ENCODE results near the gene LANCL2.
"Not testable (repeated sequence)": the region's sequence is repeated elsewhere in the genome, so short reads cannot be mapped to it uniquely, and the experiment has no call there.

LANCL2 gene

DNA sequence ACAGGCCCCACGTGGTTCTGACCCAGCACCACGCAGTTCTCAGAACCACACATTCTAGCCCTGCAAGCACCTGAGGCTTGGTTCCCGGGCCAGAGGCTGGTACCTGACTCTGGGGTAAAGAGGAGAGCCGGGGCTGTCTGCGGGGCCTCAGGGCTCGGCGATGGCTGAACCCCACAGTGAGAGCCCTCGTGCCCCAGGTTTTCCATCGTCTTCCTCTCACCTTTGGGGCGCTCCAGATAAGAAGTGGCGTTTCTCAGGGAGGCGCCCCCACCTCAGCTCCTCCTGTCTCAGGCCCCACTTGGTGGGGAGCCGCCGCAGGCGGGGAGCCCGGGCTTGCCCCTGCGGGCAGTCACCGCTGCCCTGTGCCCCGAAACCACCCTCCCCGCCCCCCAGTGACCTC is 2.2 kb upstream of the LANCL2 start:
- DNase-seq (ENCODE audit: low read depth in 3 of 3) = no peak

DNA sequence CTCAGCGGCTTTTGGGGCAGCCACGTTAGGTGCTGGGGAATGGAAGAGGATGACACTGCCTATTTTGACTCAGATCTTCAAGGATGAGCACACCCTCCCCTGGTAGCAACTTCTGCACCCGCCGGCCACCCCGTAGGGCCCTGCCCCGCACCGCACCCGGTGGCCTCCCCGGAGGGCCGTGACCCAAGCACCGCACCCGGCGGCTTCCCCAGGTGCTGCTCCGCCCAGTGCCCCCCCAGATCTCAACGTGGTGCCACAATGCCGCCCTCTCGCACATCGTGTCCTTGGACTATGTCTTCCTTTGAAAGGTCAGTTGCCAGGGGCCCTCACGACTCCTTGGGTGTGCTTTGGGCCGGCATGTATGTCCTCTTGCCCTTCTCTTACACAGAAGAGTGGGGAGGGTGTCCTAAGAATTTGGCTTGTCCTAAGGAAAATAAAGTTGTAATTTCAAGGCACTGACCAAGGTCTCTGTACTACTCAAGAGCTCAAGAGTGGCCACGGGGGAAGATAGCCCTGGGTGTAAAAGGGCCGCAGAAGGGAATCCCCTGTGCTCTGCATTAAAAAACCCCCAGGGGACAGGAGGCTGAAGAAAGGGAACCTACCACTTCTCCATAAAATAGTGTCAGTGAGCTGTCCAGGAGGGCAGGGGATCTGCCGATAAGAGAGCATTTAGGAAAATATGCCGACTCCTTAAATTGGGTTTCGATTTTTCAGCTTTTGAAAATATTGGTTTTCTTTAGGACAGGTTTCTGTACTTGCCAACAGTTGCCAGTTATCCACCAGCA is 1.6 kb upstream of the LANCL2 start:
- no peak for DNase-seq (ENCODE audit: low read depth in 3 of 3)

- peak; percentile 84 to 91 (median 89) for DNase-seq (ENCODE audit: low read depth in 3 of 3)
These were observed 731 bp downstream of the LANCL2 start for GRCh38 chr7:55365675-55366460.

- DNase-seq (ENCODE audit: low read depth in 3 of 3) = peak in 1 of 3 experiments; percentile 12
These were observed 1.4 kb downstream of the LANCL2 start for GRCh38 chr7:55366461-55367070.

- no peak for DNase-seq (ENCODE audit: low read depth in 3 of 3)
These were observed 2.2 kb downstream of the LANCL2 start for GRCh38 chr7:55367283-55367840.

DNA sequence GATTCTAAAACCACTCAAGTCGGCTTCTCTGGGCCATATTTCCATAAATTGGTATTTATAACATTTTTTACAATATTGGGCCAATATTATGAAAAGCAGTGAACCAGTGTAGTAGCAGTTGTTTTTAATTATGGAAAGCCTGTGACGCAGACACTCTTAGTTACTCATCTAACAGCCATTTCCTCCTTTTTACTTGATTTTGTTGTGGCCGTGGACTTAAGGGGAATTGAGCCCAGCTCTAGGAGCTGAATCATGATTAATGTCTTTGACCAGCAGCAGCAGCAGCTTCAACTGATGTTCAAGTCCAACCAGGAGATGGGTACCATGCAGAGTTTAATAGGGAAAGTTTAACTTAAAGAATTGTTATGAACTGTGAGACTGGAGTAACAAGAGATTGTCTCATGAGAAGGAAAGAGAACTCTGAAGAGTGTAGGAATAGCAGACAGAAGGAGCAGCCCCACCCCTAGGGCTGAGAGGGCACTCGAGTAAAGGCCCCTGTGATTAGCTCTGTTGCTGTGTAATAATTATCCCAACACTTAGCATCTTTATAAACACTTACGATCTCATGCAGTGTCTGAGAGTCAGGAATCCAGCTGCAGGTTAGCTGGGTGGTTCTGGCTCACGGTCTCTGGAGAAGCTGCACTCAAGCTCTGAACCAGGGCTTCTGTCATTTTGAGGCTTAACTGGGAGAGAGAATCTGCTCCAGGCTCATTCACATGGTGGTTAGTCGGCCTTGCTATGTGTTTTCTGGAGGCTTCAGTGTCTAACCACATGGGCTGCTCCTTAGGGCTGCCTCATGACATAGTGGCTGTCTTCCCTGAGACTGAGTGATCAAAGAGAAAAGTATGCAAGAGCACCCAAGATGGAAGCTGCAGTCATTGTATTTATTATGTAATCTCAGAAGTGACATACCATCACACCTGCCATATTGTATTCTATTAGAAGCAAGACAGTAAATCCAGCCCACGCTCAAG is 4.6 kb downstream of the LANCL2 start:
- no peak for DNase-seq (ENCODE audit: low read depth in 3 of 3)

DNA sequence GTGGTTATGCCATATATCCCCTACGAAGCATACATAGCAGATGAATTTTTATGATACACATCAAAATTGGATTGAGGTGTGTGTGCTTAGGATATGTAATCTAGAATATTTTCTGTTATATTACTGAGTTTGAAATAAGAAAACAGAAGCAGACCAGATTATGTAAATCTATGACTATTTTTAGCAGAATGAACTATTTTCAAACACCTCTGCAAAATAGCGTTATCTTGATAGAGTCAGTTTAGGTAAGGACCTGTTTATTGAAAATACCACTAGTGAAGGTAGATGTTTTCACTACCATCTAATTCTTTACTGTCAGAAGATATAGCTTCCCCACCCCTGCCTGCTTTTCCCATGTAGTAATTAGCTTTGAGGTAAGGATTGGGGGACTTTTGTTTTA is 9.1 kb downstream of the LANCL2 start:
- no peak for DNase-seq (ENCODE audit: low read depth in 3 of 3)

- no peak for DNase-seq (ENCODE audit: low read depth in 3 of 3)
These were observed 10.1 kb downstream of the LANCL2 start for GRCh38 chr7:55375237-55375636.

- DNase-seq (ENCODE audit: low read depth in 3 of 3) = no peak
These were observed 12.2 kb downstream of the LANCL2 start for GRCh38 chr7:55377162-55377817.

DNA sequence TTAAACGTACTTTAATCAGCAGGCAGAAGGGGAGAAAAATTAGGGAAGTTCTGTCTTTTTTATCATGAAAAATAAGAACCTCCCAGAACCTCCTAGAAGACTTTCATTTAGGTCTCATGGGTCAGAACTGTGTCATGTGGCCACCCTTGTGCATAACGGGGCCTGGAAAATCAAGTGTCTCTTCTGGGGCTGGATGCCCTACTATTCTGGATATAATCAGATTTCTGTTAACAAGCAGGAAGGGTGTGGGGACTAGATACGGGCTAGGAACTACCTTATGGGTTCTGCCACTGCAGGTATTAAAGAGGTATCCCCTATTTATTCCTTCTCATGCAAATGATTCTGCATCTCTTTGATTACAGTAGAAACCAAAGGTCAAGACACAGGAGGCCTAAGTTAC is 14.1 kb downstream of the LANCL2 start:
- no peak for DNase-seq (ENCODE audit: low read depth in 3 of 3)

GRCh38 chr7:55381189-55381588 is 16.1 kb downstream of the LANCL2 start:
- no peak for DNase-seq (ENCODE audit: low read depth in 3 of 3)

- no peak for DNase-seq (ENCODE audit: low read depth in 3 of 3)
These were observed 16.6 kb downstream of the LANCL2 start for GRCh38 chr7:55381696-55382095.

- no peak for DNase-seq (ENCODE audit: low read depth in 3 of 3)
These were observed 17.1 kb downstream of the LANCL2 start for GRCh38 chr7:55382251-55382650.

DNA sequence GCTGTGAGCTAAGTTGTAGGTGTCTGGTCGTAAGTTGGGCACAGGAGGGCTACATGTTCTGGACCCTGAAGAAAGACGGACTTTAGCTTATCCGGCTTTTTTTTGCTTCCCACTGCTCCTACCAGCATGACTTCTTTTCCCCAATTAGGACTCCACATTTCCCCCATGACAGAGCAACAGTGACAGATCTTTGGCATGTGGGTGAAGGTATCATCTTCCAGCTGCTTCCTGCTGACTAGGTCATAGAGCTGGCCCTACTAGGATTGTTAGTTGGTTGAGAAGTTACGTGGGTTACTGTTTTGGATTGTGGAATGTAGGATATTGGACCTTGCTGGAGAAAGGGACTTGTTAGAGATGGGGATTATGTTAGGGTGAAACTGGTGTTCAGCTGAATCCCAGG is 21.4 kb downstream of the LANCL2 start:
- DNase-seq (ENCODE audit: low read depth in 3 of 3) = no peak

DNA sequence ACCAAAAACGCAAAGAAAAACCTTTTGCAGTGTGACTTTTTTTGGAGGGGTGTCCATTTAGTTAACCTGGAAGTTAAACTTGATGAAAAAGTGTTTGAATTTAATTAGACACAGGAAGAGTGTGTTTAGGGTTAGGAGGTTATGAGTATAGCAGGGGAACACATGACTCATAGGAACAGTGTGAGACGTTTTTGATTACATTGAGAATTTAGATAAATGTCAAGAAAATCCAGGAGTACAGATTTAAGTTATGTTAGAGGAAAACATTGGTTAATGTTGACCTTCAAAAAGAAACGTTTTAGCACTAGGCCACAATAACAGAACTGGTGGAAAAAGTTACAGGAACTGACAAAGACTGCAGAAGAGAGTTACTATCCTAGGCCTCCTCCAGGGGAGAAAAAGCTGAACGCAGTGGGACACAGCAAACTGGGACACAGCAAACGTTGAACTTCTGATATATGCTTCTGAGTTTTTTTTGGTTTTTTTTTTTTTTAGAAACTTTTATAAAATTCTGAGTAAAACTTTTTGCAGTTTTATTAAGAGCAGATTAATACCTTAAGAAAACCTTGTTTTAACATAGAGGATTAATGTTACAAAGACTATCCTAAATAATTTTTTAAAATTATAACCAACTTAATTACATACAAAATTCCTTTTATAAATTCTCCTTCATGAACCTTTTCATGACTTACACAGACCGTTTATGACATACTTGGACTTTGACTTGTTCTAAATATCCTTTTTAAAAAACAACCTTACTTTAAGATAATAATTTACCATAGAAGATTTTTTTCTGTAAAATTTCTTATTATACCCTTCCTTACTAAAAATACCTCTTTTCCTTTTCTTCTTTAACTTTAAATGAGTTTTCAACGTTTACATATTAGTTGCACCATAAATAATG is 22.2 kb downstream of the LANCL2 start:
- DNase-seq (ENCODE audit: low read depth in 3 of 3) = no peak

- DNase-seq (ENCODE audit: low read depth in 3 of 3) = no peak
These were observed 31.2 kb downstream of the LANCL2 start for GRCh38 chr7:55396233-55396785.

DNA sequence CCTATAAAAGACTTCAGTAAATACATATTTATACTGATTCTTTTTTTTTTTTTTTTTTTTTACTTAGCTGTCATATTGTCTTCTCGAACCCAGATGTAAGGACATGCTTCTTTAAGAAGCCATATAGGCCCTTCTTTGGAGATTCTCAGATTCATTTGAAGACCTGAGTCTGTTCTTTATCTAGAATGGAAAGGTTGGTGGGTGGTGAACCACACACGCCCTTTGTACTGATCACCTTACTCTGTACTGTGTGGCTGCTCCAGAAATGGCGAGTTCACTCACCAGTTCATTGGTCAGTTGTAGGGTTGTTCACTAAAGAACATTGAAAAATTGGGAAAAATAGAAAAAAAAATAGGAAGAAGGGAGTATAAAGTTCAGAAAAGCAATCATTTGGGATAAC is 32.5 kb downstream of the LANCL2 start:
- no peak for DNase-seq (ENCODE audit: low read depth in 3 of 3)

- DNase-seq (ENCODE audit: low read depth in 3 of 3) = no peak
These were observed 35.1 kb downstream of the LANCL2 start for GRCh38 chr7:55400191-55400590.

GRCh38 chr7:55402506-55402905 is 37.4 kb downstream of the LANCL2 start:
- DNase-seq (ENCODE audit: low read depth in 3 of 3) = not testable (repeated sequence)
